Esophagus muscularis mucosa (tissue), 4 donors: ENCODE measurements around the gene ABCD3. TPM values are rescaled to one million over a fixed set of nuclear protein-coding genes. Genes with fewer than 3 reads are reported as not detected.

Experiments used
- DNase-seq: peaks from one replicate; pipeline ENCODE4 v3.0.0-alpha.2; 2017; ENCODE audit errors: extremely low spot score
- H3K27ac ChIP-seq, 4 donors: fragments of 200-600 bp; sonication (generic); replicated peaks in 1 of 4; 1 replicate in 3 of 4; 2 replicates in 1 of 4; pipeline ENCODE4 v1.5.1; 2016 to 2019; ENCODE audit warnings: mild to moderate bottlenecking in 1 of 4
- H3K27me3 ChIP-seq, 4 donors: fragments of 200-600 bp; sonication (generic); one replicate each; pipeline versions ENCODE4 v1.5.1 to v1.6.0; 2016 to 2019
- H3K36me3 ChIP-seq, 4 donors: fragments of 200-600 bp; sonication (generic); one replicate each; pipeline ENCODE4 v1.5.1; 2016 to 2019
- H3K4me1 ChIP-seq, 4 donors: fragments of 200-600 bp; sonication (generic); one replicate each; pipeline ENCODE4 v1.5.1; 2016 to 2019
- H3K4me3 ChIP-seq, 4 donors: fragments of 200-600 bp; sonication (generic); 1 replicate in 2 of 4; 2 replicates in 2 of 4; pipeline ENCODE4 v1.5.1; 2016 to 2019; ENCODE audit warnings: mild to moderate bottlenecking in 4 of 4, moderate library complexity in 1 of 4
- H3K9me3 ChIP-seq, 4 donors: fragments of 200-600 bp; sonication (generic); 1 replicate in 3 of 4; 2 replicates in 1 of 4; pipeline ENCODE4 v1.5.1; 2016 to 2019
- CTCF ChIP-seq, 3 experiments: fragments of 200-600 bp in 2 of 3; fragments of 450-650 bp in 1 of 3; sonication (generic) in 2 of 3; IDR thresholded peaks; one replicate each; pipeline ENCODE4 v1.5.1; 2017 to 2019; ENCODE audit warnings: antibody characterized with exemption in 3 of 3, mild to moderate bottlenecking in 2 of 3, moderate library complexity in 1 of 3
- EP300 ChIP-seq: sonication (generic); formaldehyde crosslinking; IDR thresholded peaks from one replicate; pipeline ENCODE4 v1.6.1; 2017; ENCODE audit warnings: antibody characterized with exemption
- POLR2A ChIP-seq: fragments of 450-650 bp; IDR thresholded peaks from one replicate; pipeline ENCODE4 v1.6.1; 2017; ENCODE audit warnings: antibody characterized with exemption, moderate library complexity, mild to moderate bottlenecking, low read depth
- POLR2AphosphoS5 ChIP-seq, 2 donors: sonication (generic); formaldehyde crosslinking; IDR thresholded peaks; one replicate each; pipeline ENCODE4 v1.6.1; 2017; ENCODE audit warnings: antibody characterized with exemption in 2 of 2
- WGBS: methylation state at CpG from one replicate; pipeline ENCODE4 v1.1.5; 2018; 5-methylcytosine and 5-hydroxymethylcytosine counted together
- intact Hi-C: fragments of 100-400 bp; cut with DNase I; formaldehyde crosslinking; loops from one replicate; pipeline ENCODE4 v1.15.1; 2023
- total RNA-seq, 4 donors: library from RNA; depleted of rRNA; stranded (reverse); fragments of >200 nt; gene quantifications; one replicate each; pipeline versions ENCODE4 v1.1.0 to v1.2.1, GENCODE V29; 2016

The ABCD3 gene
- total RNA-seq, 4 donors from 2014 or later: 25.0 to 59.4 (median 27.9) TPM

GRCh38 chr1:94519351-94519750 is 101.2 kb downstream of the ABCD3 start:
- no peaks in the 10 kb centered on the region for H3K9me3 ChIP-seq
- peaks cover 0 to 9% (median 3%) of the 10 kb centered on the region in 4 donors for H3K4me1 ChIP-seq
- H3K27ac ChIP-seq: no peak overlapping the region
- H3K27me3 ChIP-seq: no peaks in the 10 kb centered on the region
- WGBS: 63% methylated on average over 2 of the region's 2 CpGs
- H3K4me3 ChIP-seq: no peak overlapping the region
- TF ChIP-seq POLR2AphosphoS5 (IDR thresholded peaks at IDR 0.05): no peak
- TF ChIP-seq EP300: no peak
- no peak for TF ChIP-seq POLR2A
- TF ChIP-seq CTCF (IDR thresholded peaks at IDR 0.05): no peak
- intact Hi-C loops: no loop called here
- DNase-seq: no peak
- peaks cover 0 to 7% (median 2%) of the 10 kb centered on the region in 4 donors for H3K36me3 ChIP-seq

- no peak for DNase-seq
- Histone ChIP-seq H3K4me3 (no peak overlapping the region), H3K4me1 (peaks cover 0 to 9% (median 3%) of the 10 kb centered on the region in 4 donors), H3K27ac (no peak overlapping the region), H3K9me3 (no peaks in the 10 kb centered on the region), H3K36me3 (peaks cover 0 to 6% (median 0%) of the 10 kb centered on the region in 4 donors), H3K27me3 (no peaks in the 10 kb centered on the region)
- TF ChIP-seq EP300: no peak
- no peak for TF ChIP-seq POLR2AphosphoS5 (IDR thresholded peaks at IDR 0.05)
- TF ChIP-seq POLR2A: no peak
- peak; percentile 42 to 54 (median 43) for TF ChIP-seq CTCF (IDR thresholded peaks at IDR 0.05)
- WGBS: 19% methylated on average over 4 of the region's 4 CpGs
- intact Hi-C loops: loop anchor here (10.0 kb wide), 1 partner anchor 522 kb away; no protein-coding TSS in a partner anchor
Observed at GRCh38 chr1:94522304-94522703, 104.1 kb downstream of the ABCD3 start.

GRCh38 chr1:94524531-94524930 is 106.3 kb downstream of the ABCD3 start:
- Histone ChIP-seq H3K27me3 (no peaks in the 10 kb centered on the region), H3K4me3 (no peak overlapping the region), H3K27ac (no peak overlapping the region), H3K36me3 (peaks cover 0 to under 1% (median 0%) of the 10 kb centered on the region in 4 donors), H3K9me3 (no peaks in the 10 kb centered on the region), H3K4me1 (peaks cover 3 to 10% (median 8%) of the 10 kb centered on the region in 4 donors)
- no peak for TF ChIP-seq POLR2A
- no peak for TF ChIP-seq EP300
- no peak for TF ChIP-seq CTCF (IDR thresholded peaks at IDR 0.05)
- no peak for TF ChIP-seq POLR2AphosphoS5 (IDR thresholded peaks at IDR 0.05)
- intact Hi-C loops: loop anchor here (10.0 kb wide), 1 partner anchor 520 kb away; no protein-coding TSS in a partner anchor
- DNase-seq: no peak
- WGBS: 85% methylated on average over 6 of the region's 6 CpGs

- DNase-seq: no peak
- no peaks in the 10 kb centered on the region for H3K27me3 ChIP-seq
- H3K4me3 ChIP-seq: no peak overlapping the region
- WGBS: 86% methylated on average over 7 of the region's 7 CpGs
- TF ChIP-seq EP300 (no peak), CTCF (IDR thresholded peaks at IDR 0.05) (no peak), POLR2AphosphoS5 (IDR thresholded peaks at IDR 0.05) (no peak), POLR2A (no peak)
- no peaks in the 10 kb centered on the region for H3K9me3 ChIP-seq
- peaks cover 0 to 18% (median 11%) of the 10 kb centered on the region in 4 donors for H3K36me3 ChIP-seq
- intact Hi-C loops: loop anchor here (10.0 kb wide), 1 partner anchor 518 kb away; no protein-coding TSS in a partner anchor
- H3K4me1 ChIP-seq: peaks cover 3 to 10% (median 8%) of the 10 kb centered on the region in 4 donors
- H3K27ac ChIP-seq: no peak overlapping the region
Observed at GRCh38 chr1:94526152-94526980, 108.2 kb downstream of the ABCD3 start.
